GM13976 (cell line): ENCODE results near the gene VWA3B.
"Not testable (repeated sequence)": the region's sequence is repeated elsewhere in the genome, so short reads cannot be mapped to it uniquely, and the experiment has no call there.

Experiments used
- DNase-seq: peaks from one replicate; pipeline ENCODE4 v3.0.0; 2012; ENCODE audit warnings: low spot score
- CTCF ChIP-seq: IDR thresholded peaks from 2 replicates; pipeline ENCODE4 v1.5.1; 2012; ENCODE audit warnings: borderline replicate concordance, mild to moderate bottlenecking; ENCODE audit not compliant: insufficient read depth; ENCODE audit errors: extremely low read depth, missing control alignments, control extremely low read depth
- in situ Hi-C: fragments of 300-500 bp; cut with MboI; formaldehyde crosslinking; loops from one replicate; pipeline ENCODE4 v1.12.0; 2022; ENCODE audit warnings: low sequenced_read_pairs, mixed read lengths, inconsistent platforms; ENCODE audit not compliant: unreplicated experiment

Gene VWA3B

DNA sequence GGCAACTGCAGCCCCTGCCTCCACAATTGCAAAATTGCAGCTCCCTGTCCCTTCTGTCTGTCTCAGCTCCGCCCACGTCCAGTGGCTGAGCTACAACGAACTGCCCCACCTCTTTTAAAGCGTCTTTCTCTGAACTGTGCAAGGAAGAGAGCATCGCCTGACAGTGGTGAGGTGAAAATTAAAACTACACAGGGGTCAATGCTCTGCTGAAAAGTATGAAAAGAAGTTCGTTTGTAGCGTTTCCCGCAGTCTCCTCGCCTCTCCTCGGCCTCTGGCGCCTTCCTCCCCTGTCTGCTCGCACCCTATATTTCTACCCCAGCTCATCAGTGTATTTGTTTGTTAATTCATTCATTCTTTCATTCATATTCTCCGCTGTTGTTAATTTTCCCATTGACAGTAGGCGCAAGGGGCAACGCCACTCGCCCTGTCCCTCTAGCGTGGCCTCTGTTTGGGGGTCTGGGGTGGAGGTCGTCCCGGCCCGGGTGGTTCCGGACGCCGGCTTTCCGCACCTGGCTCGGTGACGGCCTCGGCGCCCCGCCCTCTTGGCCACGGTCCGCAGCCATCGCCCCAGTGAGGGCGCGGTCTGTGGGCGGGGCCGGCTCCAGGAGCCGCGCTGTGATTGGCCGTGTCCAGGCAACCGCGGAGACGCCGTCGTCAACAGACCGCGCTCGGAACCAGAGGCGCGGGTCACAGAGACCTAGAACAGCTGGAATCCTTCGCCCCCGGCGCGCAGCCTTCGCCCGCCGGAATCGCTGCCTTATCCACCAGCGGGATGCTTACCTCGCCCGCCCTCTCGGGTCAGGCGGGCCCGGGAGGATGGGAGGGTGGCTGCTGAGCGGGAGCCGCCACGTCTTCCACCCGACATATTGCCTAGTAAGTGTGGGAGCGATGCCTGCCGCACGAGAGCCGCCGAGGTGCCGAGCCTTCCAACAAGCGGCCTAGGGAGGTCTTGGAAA is at the start of gene VWA3B:
VWA3B (plus strand) TSS at position 677 of the 956 bp plus-strand sequence. CDS start 5,926 bp downstream, outside the sequence.
- DNase-seq = peak; percentile 91
- TF ChIP-seq CTCF = no peak
- in situ Hi-C loops = no loop called here

- in situ Hi-C loops = no loop called here
- no peak for TF ChIP-seq CTCF
- DNase-seq = no peak
These were observed 49.8 kb upstream of the VWA3B start for GRCh38 chr2:98037206-98037605.

- DNase-seq = no peak
- in situ Hi-C loops = no loop called here
- no peak for TF ChIP-seq CTCF
These were observed 49.2 kb upstream of the VWA3B start for GRCh38 chr2:98037666-98038336.

DNA sequence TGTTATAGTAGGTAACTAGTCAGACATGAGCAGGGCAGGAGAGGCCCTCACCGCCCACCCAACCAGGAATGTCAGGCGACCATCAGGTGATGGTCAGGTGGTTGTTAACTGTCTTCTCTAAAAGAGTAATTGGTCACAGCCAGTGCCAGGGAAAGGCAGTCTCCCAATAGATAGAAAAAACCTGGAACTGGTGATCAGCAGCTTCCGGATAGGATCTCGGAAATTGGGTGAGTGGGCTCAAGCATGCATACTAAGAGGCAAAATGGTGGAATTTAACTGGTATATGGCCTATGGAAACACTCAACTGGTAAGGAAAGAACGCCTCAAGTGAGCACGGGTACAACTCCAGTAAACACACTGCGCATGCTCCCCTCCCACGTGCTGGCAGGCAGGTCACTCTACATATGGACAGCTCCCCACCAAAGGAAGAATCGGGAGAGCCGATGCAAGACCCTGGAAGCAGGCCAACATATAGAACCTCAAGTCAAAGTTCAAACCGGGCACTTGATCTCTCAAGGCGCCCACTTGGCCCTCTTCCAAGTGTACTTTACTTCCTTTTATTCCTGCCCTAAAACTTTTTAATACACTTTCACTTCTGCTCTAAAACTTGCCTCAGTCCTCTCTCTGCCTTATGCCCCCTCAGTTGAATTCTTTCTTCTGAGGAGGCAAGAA is 47.7 kb upstream of the VWA3B start:
- no peak for TF ChIP-seq CTCF
- DNase-seq = no peak
- in situ Hi-C loops = no loop called here

DNA sequence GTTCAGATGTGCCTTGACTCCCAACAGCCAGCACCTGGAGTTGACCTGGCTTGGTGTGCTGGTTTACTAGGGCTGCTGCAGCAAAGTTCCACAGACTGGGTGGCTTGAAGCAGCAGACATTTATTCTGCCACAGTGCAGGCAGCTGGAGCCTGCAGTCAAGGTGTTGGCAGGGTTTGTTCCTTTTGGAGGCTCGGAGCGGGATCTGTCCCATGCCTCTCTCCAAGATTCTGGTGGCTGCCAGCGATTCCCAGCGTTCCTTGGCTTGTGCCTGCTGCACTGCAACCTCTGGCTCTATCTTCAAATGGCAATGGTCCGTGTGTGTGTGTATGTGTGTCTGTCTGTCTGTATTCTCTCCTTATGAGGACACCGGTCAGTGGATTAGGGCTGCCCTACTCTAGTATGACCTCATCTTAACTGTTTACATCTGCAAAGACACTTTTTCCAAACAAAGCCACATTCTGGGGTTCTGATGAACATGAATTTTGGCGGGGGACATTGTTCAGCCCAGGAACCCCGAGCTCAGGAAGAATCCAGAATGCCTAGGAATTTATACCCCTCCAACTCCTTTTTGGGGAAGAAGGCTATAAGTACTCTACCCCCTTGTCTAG is 46.5 kb upstream of the VWA3B start:
- no peak for TF ChIP-seq CTCF
- no peak for DNase-seq
- in situ Hi-C loops = no loop called here

GRCh38 chr2:98043101-98043500 is 43.9 kb upstream of the VWA3B start:
- TF ChIP-seq CTCF = no peak
- in situ Hi-C loops = no loop called here
- DNase-seq = no peak

DNA sequence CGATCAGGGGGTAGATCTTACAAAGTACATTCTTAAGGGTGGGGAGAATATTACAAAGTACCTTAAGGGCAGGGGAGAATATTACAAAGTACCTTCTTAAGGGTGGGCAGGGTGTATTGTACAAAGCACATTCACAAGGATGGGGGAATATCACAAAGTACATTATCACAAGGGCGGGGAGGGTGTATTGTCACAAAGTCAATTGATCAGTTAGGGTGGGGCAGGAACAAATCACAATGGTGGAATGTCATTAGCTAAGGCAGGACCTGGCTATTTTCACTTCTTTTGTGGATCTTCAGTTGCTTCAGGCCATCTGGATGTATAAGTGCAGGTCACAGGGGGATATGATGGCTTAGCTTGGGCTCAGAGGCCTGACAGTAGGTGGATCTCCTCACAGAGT is 42.2 kb upstream of the VWA3B start:
- in situ Hi-C loops, DNase-seq: not testable (repeated sequence)
